Measurements from ENCODE around the gene TCP11L1.
"Not testable (repeated sequence)": the region's sequence is repeated elsewhere in the genome, so short reads cannot be mapped to it uniquely, and the experiment has no call there.

The TCP11L1 gene

GRCh38 chr11:33065445-33066178, 26.2 kb downstream of the TCP11L1 start:
- peak; percentile 37 to 44 for DNase-seq (ENCODE audit: low read depth in 2 of 2)

- no peak for DNase-seq (ENCODE audit: low read depth in 2 of 2)
Observed at GRCh38 chr11:33067294-33067693, 27.9 kb downstream of the TCP11L1 start.

DNA sequence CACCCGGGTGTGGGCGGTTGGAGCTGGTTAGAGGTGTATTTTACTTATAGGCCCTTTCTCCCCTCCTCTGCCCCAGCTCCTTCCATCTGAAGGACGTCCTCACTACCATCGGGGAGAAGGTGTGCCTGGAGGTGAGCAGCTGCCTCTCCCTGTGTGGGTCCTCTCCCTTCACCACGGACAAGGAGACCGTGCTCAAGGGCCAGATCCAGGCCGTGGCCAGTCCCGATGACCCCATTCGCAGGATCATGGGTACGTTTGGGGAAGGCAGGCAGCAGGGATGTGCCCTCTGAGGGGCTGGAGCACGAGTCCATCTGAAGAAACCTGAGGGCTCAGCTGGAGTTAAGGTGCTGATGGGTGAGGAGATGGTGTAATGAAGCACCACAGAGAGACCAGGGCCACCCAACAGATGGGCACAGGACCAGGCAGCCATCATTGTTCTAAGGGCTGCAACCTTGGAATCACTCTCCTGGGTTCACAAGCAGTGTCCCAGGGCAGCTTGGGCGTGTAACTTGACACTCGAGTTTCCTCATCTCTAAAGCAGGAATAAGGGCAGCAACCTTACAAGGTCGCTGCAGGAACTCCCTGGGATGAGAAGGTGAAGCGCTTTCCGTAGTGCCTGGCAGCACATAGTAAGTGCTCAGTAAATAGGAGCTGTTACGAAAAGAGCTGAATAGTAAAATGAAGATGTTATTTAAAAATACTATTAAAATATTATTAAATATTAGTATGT, 29.4 kb downstream of the TCP11L1 start:
- no peak for DNase-seq (ENCODE audit: low read depth in 2 of 2)

- DNase-seq (ENCODE audit: low read depth in 2 of 2): no peak
Observed at GRCh38 chr11:33072465-33072864, 33.1 kb downstream of the TCP11L1 start.

GRCh38 chr11:33083918-33084317, 44.5 kb downstream of the TCP11L1 start:
- DNase-seq (ENCODE audit: low read depth in 2 of 2): no peak

- no peak for DNase-seq (ENCODE audit: low read depth in 2 of 2)
Observed at GRCh38 chr11:33086017-33086416, 46.6 kb downstream of the TCP11L1 start.

- DNase-seq (ENCODE audit: low read depth in 2 of 2): no peak
Observed at GRCh38 chr11:33089776-33090175, 50.4 kb downstream of the TCP11L1 start.

DNA sequence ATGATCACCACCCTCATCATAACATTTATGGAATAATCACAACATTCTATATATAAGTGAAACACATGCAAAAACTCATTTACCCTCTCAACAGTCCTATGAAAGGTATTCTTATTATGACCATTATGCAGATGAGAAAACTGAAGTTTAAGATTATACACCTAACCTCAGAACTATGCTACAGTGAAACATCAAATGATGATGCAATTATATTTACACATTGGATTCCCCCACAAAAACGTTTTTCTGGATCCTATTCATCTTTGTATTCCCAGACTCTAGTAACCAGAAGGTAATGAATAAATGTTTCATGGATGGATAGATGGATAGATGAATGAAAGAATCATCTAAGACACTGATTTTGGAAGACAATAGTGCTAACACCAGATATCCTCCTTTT, 54.8 kb downstream of the TCP11L1 start:
- no peak for DNase-seq (ENCODE audit: low read depth in 2 of 2)

DNA sequence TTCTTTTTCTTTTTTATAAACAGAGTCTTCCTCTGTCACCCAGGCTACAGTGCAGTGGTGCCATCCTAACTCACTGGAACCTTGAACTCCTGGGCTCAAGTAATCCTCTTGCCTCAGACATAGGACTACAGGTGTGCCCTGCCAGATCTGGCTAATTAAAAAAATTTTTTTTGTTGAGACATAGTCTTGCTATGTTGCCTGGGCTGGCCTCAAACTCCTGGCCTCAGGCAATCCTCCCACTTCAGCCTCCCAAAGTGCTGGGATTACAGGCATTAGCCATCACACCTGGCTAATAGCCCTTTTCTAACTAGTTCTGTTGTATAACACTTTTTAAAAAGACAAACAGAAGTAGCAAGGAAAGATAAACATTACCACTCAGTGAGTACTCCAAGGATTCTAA, 64.5 kb downstream of the TCP11L1 start:
- no peak for DNase-seq (ENCODE audit: low read depth in 2 of 2)

DNA sequence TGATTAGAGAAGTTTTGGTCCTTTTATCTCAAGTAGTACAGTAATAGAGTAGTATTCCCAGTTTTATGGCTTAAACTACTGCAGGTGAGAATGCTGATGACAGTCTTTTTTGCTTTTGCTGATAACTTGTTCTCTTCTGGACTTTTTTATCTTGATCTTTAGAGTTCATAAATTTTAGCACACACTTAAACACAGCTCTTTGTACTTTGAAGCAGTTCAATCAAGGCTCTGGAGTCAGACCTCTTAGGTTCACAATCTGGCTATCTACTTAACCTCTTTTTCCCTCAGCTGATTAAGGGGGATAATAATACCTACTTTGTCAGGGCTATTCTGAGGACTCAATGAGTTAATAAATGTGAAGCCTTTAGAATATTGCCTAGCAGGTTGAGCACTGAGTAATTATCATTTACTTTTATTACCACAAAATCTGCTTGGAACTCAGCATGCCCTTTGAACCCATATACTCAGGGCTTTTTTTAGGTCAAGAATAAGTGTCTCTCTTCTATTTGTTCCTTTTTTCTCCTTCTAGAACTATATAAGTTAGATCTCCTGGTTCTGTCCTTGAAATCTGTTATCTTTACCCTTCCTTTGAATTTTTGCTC, 70.0 kb downstream of the TCP11L1 start:
- no peak for DNase-seq (ENCODE audit: low read depth in 2 of 2)

DNA sequence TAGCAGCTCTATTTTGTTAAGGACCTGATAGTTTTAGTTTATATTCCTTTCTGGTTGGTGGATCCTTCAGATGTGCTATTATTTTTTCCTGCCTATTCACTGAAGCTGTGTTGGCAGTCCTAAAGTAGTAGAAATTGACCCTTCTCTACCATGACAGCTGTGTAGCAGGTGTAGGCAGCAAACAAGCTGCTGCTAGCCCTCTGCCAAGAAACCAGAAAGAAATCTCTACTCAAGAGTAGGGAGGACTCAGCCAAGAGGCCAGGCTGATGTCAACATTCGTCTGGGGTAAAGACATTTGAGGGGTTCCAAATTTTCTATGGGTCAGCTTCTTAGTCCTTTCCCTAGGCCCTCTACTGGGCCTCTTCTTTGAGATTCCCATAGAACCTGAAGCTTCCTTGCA, 70.7 kb downstream of the TCP11L1 start:
- no peak for DNase-seq (ENCODE audit: low read depth in 2 of 2)

DNA sequence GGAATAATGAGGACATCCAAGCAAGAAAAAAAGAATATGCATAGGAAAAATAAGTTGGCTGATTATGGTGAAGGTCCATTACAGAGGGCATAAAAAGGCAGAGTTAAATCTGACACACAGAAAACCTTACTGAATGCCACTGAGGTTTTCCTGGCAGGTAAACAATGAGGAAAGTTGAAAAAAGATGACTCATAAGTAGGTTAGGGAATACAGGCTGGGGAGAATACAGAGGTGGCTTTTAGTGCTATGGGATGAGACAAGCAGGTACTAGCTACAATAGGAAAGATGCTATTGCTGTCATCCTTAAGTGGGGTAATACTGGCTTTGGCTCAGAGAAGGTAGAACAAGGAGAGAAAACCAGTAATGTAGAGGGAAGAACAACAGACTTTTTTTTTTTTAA, 77.2 kb downstream of the TCP11L1 start:
- no peak for DNase-seq (ENCODE audit: low read depth in 2 of 2)

DNA sequence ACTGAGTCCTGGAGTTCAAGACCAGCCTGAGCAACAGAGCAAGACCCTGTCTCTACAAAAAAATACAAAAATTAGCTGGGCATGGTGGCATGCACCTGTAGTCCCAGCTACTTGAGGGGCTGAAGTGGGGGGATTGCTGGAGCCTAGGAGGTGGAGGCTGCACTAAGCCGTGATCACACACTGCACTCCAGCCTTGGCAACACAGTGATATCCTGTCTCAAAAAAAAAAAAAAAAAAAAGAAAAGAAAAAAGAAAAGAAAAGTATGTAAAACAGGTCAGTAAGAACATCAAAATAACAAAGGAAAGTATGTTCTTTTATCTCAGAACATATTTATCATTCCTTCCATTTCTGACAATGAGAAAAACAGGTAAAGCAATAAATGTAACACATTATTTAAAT, 83.3 kb downstream of the TCP11L1 start:
- DNase-seq (ENCODE audit: low read depth in 2 of 2): not testable (repeated sequence)

All from stimulated activated CD8-positive, alpha-beta memory T cell treated with anti-CD3 and anti-CD28 coated beads, Interleukin-15, amount 100 ng/mL, for 4 hours (primary cell).